ENCODE measurements around the gene FERMT2.
"Not testable (repeated sequence)": the region's sequence is repeated elsewhere in the genome, so short reads cannot be mapped to it uniquely, and the experiment has no call there.

DNA sequence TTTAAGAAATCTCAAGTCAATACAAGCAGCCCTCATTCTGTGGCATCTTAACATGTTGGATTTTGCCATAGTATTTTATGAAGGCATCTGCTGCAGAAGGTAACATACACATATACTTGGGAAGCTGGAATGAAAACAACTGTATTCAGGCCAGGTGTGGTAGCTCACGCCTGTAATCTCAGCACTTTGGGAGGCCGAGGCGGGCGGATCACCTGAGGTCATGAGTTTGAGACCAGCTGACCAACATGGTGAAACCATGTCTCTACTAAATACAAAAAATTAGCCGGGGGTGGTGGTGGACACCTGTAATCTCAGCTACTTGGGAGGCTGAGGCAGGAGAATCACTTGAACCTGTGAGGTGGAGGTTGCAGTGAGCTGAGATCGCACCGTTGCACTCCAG, 86.0 kb downstream of the FERMT2 start:
- not testable (repeated sequence) for TF ChIP-seq PHF8 (IDR thresholded peaks at IDR 0.05; ENCODE audit: borderline replicate concordance, low read length); CBX8 (IDR thresholded peaks at IDR 0.05; ENCODE audit: borderline replicate concordance, extremely low read depth, low read depth, low read length, poor library complexity, severe bottlenecking); POLR2A (conservative IDR thresholded peaks at IDR 0.05); ZNF785 (CRISPR knock-in tag; IDR thresholded peaks at IDR 0.05); NFATC3 (IDR thresholded peaks at IDR 0.05); ZNF143 (CRISPR knock-in tag; IDR thresholded peaks at IDR 0.05); CEBPB (tag; IDR thresholded peaks at IDR 0.05); CCAR2 (IDR thresholded peaks at IDR 0.05; ENCODE audit: low read depth, low read length); ZFP36 (IDR thresholded peaks at IDR 0.05; ENCODE audit: low read depth, low read length, partially characterized antibody); ELF1 (tag; IDR thresholded peaks at IDR 0.05); GABPA (tag; conservative IDR thresholded peaks at IDR 0.05; ENCODE audit: low read depth); HNRNPK (IDR thresholded peaks at IDR 0.05; ENCODE audit: low read depth, low read length, poor library complexity, severe bottlenecking)
- TF ChIP-seq, protein P1, sequence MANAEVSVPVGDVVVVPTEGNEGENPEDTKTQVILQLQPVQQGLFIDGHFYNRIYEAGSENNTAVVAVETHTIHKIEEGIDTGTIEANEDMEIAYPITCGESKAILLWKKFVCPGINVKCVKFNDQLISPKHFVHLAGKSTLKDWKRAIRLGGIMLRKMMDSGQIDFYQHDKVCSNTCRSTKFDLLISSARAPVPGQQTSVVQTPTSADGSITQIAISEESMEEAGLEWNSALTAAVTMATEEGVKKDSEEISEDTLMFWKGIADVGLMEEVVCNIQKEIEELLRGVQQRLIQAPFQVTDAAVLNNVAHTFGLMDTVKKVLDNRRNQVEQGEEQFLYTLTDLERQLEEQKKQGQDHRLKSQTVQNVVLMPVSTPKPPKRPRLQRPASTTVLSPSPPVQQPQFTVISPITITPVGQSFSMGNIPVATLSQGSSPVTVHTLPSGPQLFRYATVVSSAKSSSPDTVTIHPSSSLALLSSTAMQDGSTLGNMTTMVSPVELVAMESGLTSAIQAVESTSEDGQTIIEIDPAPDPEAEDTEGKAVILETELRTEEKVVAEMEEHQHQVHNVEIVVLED (CRISPR knock-in tag; IDR thresholded peaks at IDR 0.05) = not testable (repeated sequence)
- TF ChIP-seq, protein P2, sequence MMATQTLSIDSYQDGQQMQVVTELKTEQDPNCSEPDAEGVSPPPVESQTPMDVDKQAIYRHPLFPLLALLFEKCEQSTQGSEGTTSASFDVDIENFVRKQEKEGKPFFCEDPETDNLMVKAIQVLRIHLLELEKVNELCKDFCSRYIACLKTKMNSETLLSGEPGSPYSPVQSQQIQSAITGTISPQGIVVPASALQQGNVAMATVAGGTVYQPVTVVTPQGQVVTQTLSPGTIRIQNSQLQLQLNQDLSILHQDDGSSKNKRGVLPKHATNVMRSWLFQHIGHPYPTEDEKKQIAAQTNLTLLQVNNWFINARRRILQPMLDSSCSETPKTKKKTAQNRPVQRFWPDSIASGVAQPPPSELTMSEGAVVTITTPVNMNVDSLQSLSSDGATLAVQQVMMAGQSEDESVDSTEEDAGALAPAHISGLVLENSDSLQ (IDR thresholded peaks at IDR 0.05) = not testable (repeated sequence)

All from K562 (cell line).